GM23338 (cell line): ENCODE data around the gene HK1.
"Not testable (repeated sequence)": the region's sequence is repeated elsewhere in the genome, so short reads cannot be mapped to it uniquely, and the experiment has no call there.

Experiments
- EZH2 ChIP-seq: fragments of 200-600 bp; sonication (generic); IDR thresholded peaks from one replicate; pipeline ENCODE4 v1.8.0; 2017; ENCODE audit warnings: antibody characterized with exemption, mild to moderate bottlenecking, low read depth; ENCODE audit not compliant: unreplicated experiment
- EZH2phosphoT487 ChIP-seq: fragments of 200-600 bp; sonication (generic); IDR thresholded peaks from one replicate; pipeline ENCODE4 v1.8.1; 2018; ENCODE audit warnings: antibody characterized with exemption; ENCODE audit not compliant: unreplicated experiment
- NANOG ChIP-seq: IDR thresholded peaks from 2 replicates; pipeline ENCODE4 v1.6.1; 2016; ENCODE audit warnings: antibody characterized with exemption, borderline replicate concordance
- REST ChIP-seq: IDR thresholded peaks from one replicate; pipeline ENCODE4 v1.6.1; 2018; ENCODE audit warnings: antibody characterized with exemption; ENCODE audit not compliant: unreplicated experiment
- STAT1 ChIP-seq: IDR thresholded peaks from one replicate; pipeline ENCODE4 v1.6.1; 2016; ENCODE audit warnings: antibody characterized with exemption; ENCODE audit not compliant: unreplicated experiment
- TF ChIP-seq, protein P1 (sequence below), 2 experiments: fragments of 200-600 bp in 1 of 2; sonication (generic) in 1 of 2; conservative IDR thresholded peaks; 2 replicates each; pipeline versions ENCODE4 v1.5.1 to v1.6.1; 2016 to 2017; ENCODE audit warnings: antibody characterized with exemption in 2 of 2, low read depth in 2 of 2, mild to moderate bottlenecking in 2 of 2, moderate library complexity in 1 of 2

GRCh38 chr10:69284402-69284801 is 6.1 kb downstream of the HK1 start:
- not testable (repeated sequence) for TF ChIP-seq STAT1, EZH2, NANOG, REST, EZH2phosphoT487
- TF ChIP-seq, protein P1, sequence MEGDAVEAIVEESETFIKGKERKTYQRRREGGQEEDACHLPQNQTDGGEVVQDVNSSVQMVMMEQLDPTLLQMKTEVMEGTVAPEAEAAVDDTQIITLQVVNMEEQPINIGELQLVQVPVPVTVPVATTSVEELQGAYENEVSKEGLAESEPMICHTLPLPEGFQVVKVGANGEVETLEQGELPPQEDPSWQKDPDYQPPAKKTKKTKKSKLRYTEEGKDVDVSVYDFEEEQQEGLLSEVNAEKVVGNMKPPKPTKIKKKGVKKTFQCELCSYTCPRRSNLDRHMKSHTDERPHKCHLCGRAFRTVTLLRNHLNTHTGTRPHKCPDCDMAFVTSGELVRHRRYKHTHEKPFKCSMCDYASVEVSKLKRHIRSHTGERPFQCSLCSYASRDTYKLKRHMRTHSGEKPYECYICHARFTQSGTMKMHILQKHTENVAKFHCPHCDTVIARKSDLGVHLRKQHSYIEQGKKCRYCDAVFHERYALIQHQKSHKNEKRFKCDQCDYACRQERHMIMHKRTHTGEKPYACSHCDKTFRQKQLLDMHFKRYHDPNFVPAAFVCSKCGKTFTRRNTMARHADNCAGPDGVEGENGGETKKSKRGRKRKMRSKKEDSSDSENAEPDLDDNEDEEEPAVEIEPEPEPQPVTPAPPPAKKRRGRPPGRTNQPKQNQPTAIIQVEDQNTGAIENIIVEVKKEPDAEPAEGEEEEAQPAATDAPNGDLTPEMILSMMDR (conservative IDR thresholded peaks at IDR 0.05; ENCODE audit: low read depth in 2 of 2), result not testable (repeated sequence)
